T-cell (primary cell): ENCODE results near the gene PSMD8. TPM values are rescaled to one million over a fixed set of nuclear protein-coding genes. Genes with fewer than 3 reads are reported as not detected.

Experiments
- ATAC-seq, 4 experiments: fragments of 200-7000 bp in 3 of 4; fragments of 150-1000 bp in 1 of 4; cut with Tn5 transposase; replicated peaks in 1 of 4; 1 replicate in 3 of 4; 2 replicates in 1 of 4; pipeline ENCODE4 v1.10.0; 2021; ENCODE audit warnings: moderate library complexity in 3 of 4, mild to moderate bottlenecking in 2 of 4, moderate number of reproducible peaks in 1 of 4
- CTCF ChIA-PET, 2 donors: fragments of 300-600 bp; sonication (Branson Sonifier 250); formaldehyde crosslinking; loops; one replicate each; lab custom pipeline; 2022; ENCODE audit warnings: antibody characterized with exemption in 2 of 2; lab: Charles Lee
- POLR2A ChIA-PET, 2 donors: fragments of 300-600 bp; sonication (Branson Sonifier 250); formaldehyde crosslinking; loops; one replicate each; lab custom pipeline; 2022; ENCODE audit warnings: antibody characterized with exemption in 2 of 2; lab: Charles Lee
- DNase-seq, 35 experiments: peaks; one replicate each; pipeline versions ENCODE4 v3.0.0 to v3.0.0-alpha.2; 2013 to 2023
- H3K27ac ChIP-seq: one replicate; pipeline ENCODE4 v1.5.1; 2013; ENCODE audit warnings: low read length
- H3K27me3 ChIP-seq, 2 experiments: replicated peaks in 1 of 2; 1 replicate in 1 of 2; 2 replicates in 1 of 2; pipeline versions ENCODE4 v1.6.1 to v1.7.0; 2013; ENCODE audit warnings: low read length in 1 of 2, mixed read lengths in 1 of 2; ENCODE audit not compliant: control insufficient read depth in 2 of 2, insufficient read depth in 2 of 2; ENCODE audit errors: extremely low read depth in 1 of 2
- H3K36me3 ChIP-seq, 2 donors: 1 replicate in 1 of 2; 2 replicates in 1 of 2; pipeline versions ENCODE4 v1.6.1 to v1.7.0; 2013; ENCODE audit warnings: low read length in 1 of 2; ENCODE audit not compliant: control insufficient read depth in 2 of 2, insufficient read depth in 1 of 2; ENCODE audit errors: extremely low read depth in 1 of 2
- H3K4me1 ChIP-seq, 2 experiments: 1 replicate in 1 of 2; 2 replicates in 1 of 2; pipeline versions ENCODE4 v1.6.1 to v1.7.0; 2013; ENCODE audit warnings: low read length in 2 of 2, mixed read lengths in 1 of 2; ENCODE audit not compliant: insufficient read depth in 2 of 2, control insufficient read depth in 1 of 2; ENCODE audit errors: extremely low read depth in 1 of 2
- H3K4me3 ChIP-seq, 2 donors: 1 replicate in 1 of 2; 2 replicates in 1 of 2; pipeline versions ENCODE4 v1.5.1 to v1.7.0; 2013; ENCODE audit warnings: mild to moderate bottlenecking in 2 of 2, low read length in 1 of 2, moderate library complexity in 1 of 2; ENCODE audit not compliant: control insufficient read depth in 1 of 2; ENCODE audit errors: extremely low read depth in 1 of 2
- H3K9me3 ChIP-seq: 2 replicates; pipeline ENCODE4 v1.7.0; 2013
- H3K27ac Mint-ChIP-seq, 2 donors: one replicate each; pipeline ENCODE4 v1.8.0; 2020 to 2021; ENCODE audit warnings: mild to moderate bottlenecking in 2 of 2, mixed read lengths in 2 of 2
- H3K27me3 Mint-ChIP-seq, 2 donors: one replicate each; pipeline ENCODE4 v1.8.0; 2021 to 2022; ENCODE audit warnings: mixed read lengths in 2 of 2
- H3K36me3 Mint-ChIP-seq: one replicate; pipeline ENCODE4 v1.8.0; 2021; ENCODE audit warnings: mixed read lengths
- H3K4me1 Mint-ChIP-seq, 3 donors: one replicate each; pipeline ENCODE4 v1.8.0; 2020 to 2022; ENCODE audit warnings: mixed read lengths in 3 of 3, mild to moderate bottlenecking in 1 of 3
- H3K4me3 Mint-ChIP-seq, 3 donors: one replicate each; pipeline ENCODE4 v1.8.0; 2020 to 2022; ENCODE audit warnings: mild to moderate bottlenecking in 3 of 3, mixed read lengths in 3 of 3, moderate library complexity in 3 of 3
- H3K9me3 Mint-ChIP-seq, 3 donors: one replicate each; pipeline ENCODE4 v1.8.0; 2020 to 2022; ENCODE audit warnings: mixed read lengths in 3 of 3
- WGBS: methylation state at CpG from one replicate; pipeline ENCODE4 v1.1.5; 2013; ENCODE audit warnings: missing lambda C conversion rate; ENCODE audit not compliant: insufficient coverage; 5-methylcytosine and 5-hydroxymethylcytosine counted together
- total RNA-seq, 35 experiments: library from RNA in 6 of 35; stranded (reverse) in 6 of 35; fragments of 120-200 nt in 1 of 35; gene quantifications; one replicate each; pipeline versions ENCODE4 v1.2.1 to v1.2.4 and lab custom pipeline; 2013 to 2026

PSMD8 gene
- total RNA-seq, 5 donors from 2014 or later (not counting 1 experiment from before 2014, with no cell fraction given), result 76.4 to 95.2 (median 85.8) TPM

DNA sequence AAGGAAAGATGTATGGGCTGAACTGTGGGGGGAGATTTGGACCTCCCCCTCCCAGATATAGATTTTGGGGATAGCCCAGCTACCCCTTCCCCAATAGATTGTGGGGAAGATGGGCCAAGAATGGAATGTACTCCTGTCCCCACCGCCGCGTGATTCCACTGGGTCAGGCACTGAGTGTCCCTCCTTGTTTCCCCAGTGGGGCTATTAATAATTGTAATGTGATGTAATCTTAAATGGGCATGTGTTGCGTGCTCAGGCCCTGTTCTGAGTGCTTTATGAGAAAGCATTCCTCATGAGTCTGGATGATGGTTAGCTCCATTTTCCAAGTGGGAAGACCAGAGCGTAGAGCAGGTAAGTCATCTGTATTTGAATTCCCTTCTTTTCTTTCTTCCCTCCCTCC, 1.4 kb downstream of the PSMD8 start:
- peaks cover 0 to 9% of the 10 kb centered on the region in 2 experiments for H3K27me3 ChIP-seq
- ATAC-seq, result no peak

DNA sequence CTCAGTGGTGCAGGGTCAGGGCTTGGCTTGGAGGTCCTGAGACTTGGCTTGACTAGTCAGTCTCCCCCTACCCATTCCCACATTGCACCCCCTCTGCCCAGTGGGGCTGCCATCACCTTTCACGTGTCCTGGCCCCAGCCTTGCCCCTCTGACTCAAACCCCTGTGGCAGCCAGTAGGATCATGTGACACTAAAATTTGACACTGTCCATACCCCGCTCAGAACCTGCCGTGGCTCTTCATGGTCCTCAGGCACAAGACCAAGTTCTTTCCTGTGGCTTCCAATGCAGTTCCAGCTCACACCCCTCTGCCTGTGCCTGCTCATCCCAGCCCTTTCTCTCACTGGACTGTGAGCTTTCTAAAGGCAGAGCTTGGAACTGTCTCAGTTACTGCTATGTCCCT, 2.2 kb downstream of the PSMD8 start:
- Histone ChIP-seq H3K9me3 (no peaks in the 10 kb centered on the region), H3K4me1 (peaks cover 15 to 37% of the 10 kb centered on the region in 2 experiments), H3K36me3 (peaks cover 12 to 37% of the 10 kb centered on the region in 2 donors), H3K27me3 (peaks cover 0 to 6% of the 10 kb centered on the region in 2 experiments), H3K4me3 (no peak overlapping the region), H3K27ac (no peak overlapping the region)
- H3K9me3 Mint-ChIP-seq, result no peaks in the 10 kb centered on the region
- H3K36me3 Mint-ChIP-seq, result peaks cover 40% of the 10 kb centered on the region
- ATAC-seq (no peak), DNase-seq (no peak)
- peak overlapping the region; percentile 73 to 100 (median 98) for H3K4me3 Mint-ChIP-seq
- H3K27ac Mint-ChIP-seq, result peak overlapping the region; percentile 24 to 61
- peaks cover 0 to 4% of the 10 kb centered on the region in 2 donors for H3K27me3 Mint-ChIP-seq
- CTCF ChIA-PET, result interaction anchor here in 1 of 2 donors (0.7 to 4.9 kb wide), 3 partner anchors 11 to 242 kb away, joined by 3 to 54 read pairs (median 3); partner anchors contain the start of genes EIF3K, FAM98C and GGN
- 87% methylated on average over 3 of the region's 3 CpGs for WGBS
- H3K4me1 Mint-ChIP-seq, result peaks cover 30 to 35% (median 32%) of the 10 kb centered on the region in 3 donors
- POLR2A ChIA-PET, result interaction anchor here in 1 of 2 donors (0.6 to 1.6 kb wide), 2 partner anchors 11 to 603 kb away, joined by 4 to 7 read pairs; partner anchors contain the start of gene GGN

More for the DNA sequence above, 1.4 kb downstream of the PSMD8 start:
- H3K9me3 Mint-ChIP-seq, result no peaks in the 10 kb centered on the region
- POLR2A ChIA-PET, result interaction anchor here in 1 of 2 donors (0.6 to 1.6 kb wide), 2 partner anchors 12 to 602 kb away, joined by 4 to 7 read pairs; partner anchors contain the start of gene GGN
- Histone ChIP-seq H3K9me3 (no peaks in the 10 kb centered on the region), H3K36me3 (peaks cover 11 to 29% of the 10 kb centered on the region in 2 donors), H3K4me3 (peak overlapping the region; percentile 74 to 92), H3K4me1 (peaks cover 15 to 37% of the 10 kb centered on the region in 2 experiments), H3K27ac (no peak overlapping the region)
- peak overlapping the region; percentile 98 to 100 (median 99) for H3K4me3 Mint-ChIP-seq
- peaks cover 30 to 35% (median 32%) of the 10 kb centered on the region in 3 donors for H3K4me1 Mint-ChIP-seq
- peak overlapping the region in 1 of 2 donors; percentile 97 for H3K27ac Mint-ChIP-seq
- H3K36me3 Mint-ChIP-seq, result peaks cover 33% of the 10 kb centered on the region
- WGBS, result no CpG with 5 or more reads among the region's 5 CpGs
- CTCF ChIA-PET, result interaction anchor here in 1 of 2 donors (0.7 to 4.9 kb wide), 3 partner anchors 12 to 243 kb away, joined by 3 to 54 read pairs (median 3); partner anchors contain the start of genes EIF3K, FAM98C and GGN
- peaks cover 0 to 6% of the 10 kb centered on the region in 2 donors for H3K27me3 Mint-ChIP-seq
- DNase-seq, result no peak

DNA sequence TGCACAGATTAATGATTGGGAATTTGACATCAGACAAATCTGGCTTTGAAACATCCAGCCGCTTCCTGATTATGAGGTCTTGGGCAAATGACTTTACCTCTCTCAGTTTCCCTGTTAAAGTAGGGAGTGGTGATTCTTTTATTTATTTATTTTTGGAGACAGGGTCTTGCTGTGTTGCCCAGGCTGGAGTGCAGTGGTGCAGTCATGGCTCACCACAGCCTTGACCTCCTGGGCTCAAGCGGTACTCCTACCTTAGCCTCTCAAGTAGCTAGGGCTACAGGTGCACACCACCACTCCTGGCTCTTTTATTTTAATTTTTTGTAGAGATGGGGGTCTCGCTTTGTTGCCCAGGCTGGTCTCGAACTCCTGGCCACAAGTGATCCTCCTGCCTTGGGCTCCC, 2.7 kb downstream of the PSMD8 start:
- POLR2A ChIA-PET, result no interaction called here
- CTCF ChIA-PET, result interaction anchor here in 1 of 2 donors (4.9 kb wide), 1 partner anchor 26 kb away, joined by 54 read pairs; the partner anchor contains the start of gene FAM98C
- H3K27ac Mint-ChIP-seq, result no peak overlapping the region
- H3K9me3 ChIP-seq, result no peaks in the 10 kb centered on the region
- peaks cover 15 to 37% of the 10 kb centered on the region in 2 experiments for H3K4me1 ChIP-seq
- peak overlapping the region in 2 of 3 donors; percentile 73 to 100 for H3K4me3 Mint-ChIP-seq
- DNase-seq (no peak), ATAC-seq (no peak)
- no peaks in the 10 kb centered on the region for H3K9me3 Mint-ChIP-seq
- H3K27me3 Mint-ChIP-seq, result peaks cover 0 to 4% of the 10 kb centered on the region in 2 donors
- H3K4me3 ChIP-seq, result no peak overlapping the region
- H3K27me3 ChIP-seq, result peaks cover 0 to 8% of the 10 kb centered on the region in 2 experiments
- no peak overlapping the region for H3K27ac ChIP-seq
- peaks cover 45% of the 10 kb centered on the region for H3K36me3 Mint-ChIP-seq
- H3K4me1 Mint-ChIP-seq, result peaks cover 30 to 35% (median 32%) of the 10 kb centered on the region in 3 donors
- peaks cover 17 to 42% of the 10 kb centered on the region in 2 donors for H3K36me3 ChIP-seq
- no CpG with 5 or more reads among the region's 4 CpGs for WGBS

DNA sequence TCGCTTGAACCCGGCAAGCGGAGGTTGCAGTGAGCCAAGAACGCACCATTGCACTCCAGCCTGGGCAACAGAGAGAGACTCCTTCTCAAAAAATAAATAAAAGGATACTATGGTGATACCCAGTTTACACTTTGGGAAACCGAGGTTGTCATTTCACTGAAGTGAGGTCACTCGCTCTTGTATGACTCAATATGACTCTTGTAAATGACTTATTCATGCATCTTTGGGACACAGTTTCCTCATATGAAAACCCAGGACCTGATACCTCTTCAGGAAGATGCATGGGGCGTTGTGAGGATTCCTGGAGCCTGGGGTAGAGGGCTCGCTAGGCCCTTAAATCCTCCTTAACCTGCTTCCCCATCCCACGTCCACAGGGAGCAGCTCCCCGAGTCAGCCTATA, 4.5 kb downstream of the PSMD8 start:
- Mint-ChIP-seq H3K4me1 (peaks cover 30 to 35% (median 32%) of the 10 kb centered on the region in 3 donors), H3K9me3 (no peaks in the 10 kb centered on the region), H3K36me3 (peaks cover 62% of the 10 kb centered on the region), H3K27ac (no peak overlapping the region), H3K27me3 (peaks cover 0 to 4% of the 10 kb centered on the region in 2 donors), H3K4me3 (no peak overlapping the region)
- Histone ChIP-seq H3K4me3 (no peak overlapping the region), H3K27ac (no peak overlapping the region), H3K36me3 (peaks cover 19 to 59% of the 10 kb centered on the region in 2 donors), H3K9me3 (no peaks in the 10 kb centered on the region), H3K4me1 (peaks cover 15 to 34% of the 10 kb centered on the region in 2 experiments), H3K27me3 (peaks cover 0 to 13% of the 10 kb centered on the region in 2 experiments)
- CTCF ChIA-PET, result no interaction called here
- 90% methylated on average over 4 of the region's 10 CpGs for WGBS
- POLR2A ChIA-PET, result interaction anchor here in 1 of 2 donors (0.6 kb wide), 1 partner anchor 35 kb away, joined by 5 read pairs; no protein-coding TSS in a partner anchor
- ATAC-seq (no peak), DNase-seq (no peak)

DNA sequence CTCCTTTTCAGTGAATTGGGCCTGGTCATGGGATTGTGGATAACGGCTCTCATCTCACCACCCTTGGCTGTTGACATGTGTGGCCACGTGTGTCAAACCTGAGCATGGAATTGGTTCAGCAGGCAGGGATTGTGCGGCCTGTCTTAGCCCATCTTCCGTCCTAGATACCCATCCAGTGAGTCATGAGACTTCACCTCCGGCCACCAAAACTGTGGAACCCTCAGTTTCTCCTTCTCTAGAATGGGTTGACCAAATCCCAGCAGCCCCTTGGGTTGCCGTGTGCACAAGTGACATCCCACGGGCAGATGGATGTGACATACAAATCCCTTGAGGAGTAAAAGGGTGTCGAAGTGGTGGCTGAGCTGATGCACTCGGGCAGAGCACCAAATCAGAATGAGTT, 6.8 kb downstream of the PSMD8 start:
- H3K9me3 ChIP-seq, result no peaks in the 10 kb centered on the region
- DNase-seq (no peak), ATAC-seq (no peak)
- Mint-ChIP-seq H3K4me3 (no peak overlapping the region), H3K9me3 (no peaks in the 10 kb centered on the region), H3K4me1 (peaks cover 11 to 22% (median 17%) of the 10 kb centered on the region in 3 donors), H3K27ac (no peak overlapping the region), H3K36me3 (peaks cover 58% of the 10 kb centered on the region), H3K27me3 (peaks cover 0 to 4% of the 10 kb centered on the region in 2 donors)
- POLR2A ChIA-PET, result no interaction called here
- no peak overlapping the region for H3K27ac ChIP-seq
- CTCF ChIA-PET, result no interaction called here
- no peak overlapping the region for H3K4me3 ChIP-seq
- peaks cover 19 to 62% of the 10 kb centered on the region in 2 donors for H3K36me3 ChIP-seq
- H3K27me3 ChIP-seq, result peaks cover 0 to 34% of the 10 kb centered on the region in 2 experiments
- 100% methylated on average over 6 of the region's 9 CpGs for WGBS
- peaks cover 2 to 25% of the 10 kb centered on the region in 2 experiments for H3K4me1 ChIP-seq

DNA sequence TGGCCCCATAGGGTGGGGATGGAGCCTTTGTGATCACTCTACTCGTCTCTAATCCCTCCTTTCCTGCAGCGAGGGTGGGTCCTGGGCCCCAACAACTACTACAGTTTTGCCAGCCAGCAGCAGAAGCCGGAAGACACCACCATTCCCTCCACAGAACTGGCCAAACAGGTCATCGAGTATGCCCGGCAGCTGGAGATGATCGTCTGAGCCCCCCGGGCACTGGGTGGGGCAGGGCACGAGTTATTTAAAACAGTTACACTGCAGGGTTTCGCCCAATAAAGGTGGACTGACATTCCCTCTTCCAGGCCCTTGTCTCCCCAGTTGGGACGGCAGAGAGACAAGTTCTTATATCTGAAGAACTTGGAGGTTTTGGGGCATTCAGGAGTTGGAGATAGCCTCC, 8.8 kb downstream of the PSMD8 start:
- 88% methylated on average over 6 of the region's 10 CpGs for WGBS
- Histone ChIP-seq H3K27me3 (peaks cover 0 to 54% of the 10 kb centered on the region in 2 experiments), H3K9me3 (no peaks in the 10 kb centered on the region), H3K4me3 (no peak overlapping the region), H3K4me1 (peaks cover under 1 to 33% of the 10 kb centered on the region in 2 experiments), H3K27ac (no peak overlapping the region), H3K36me3 (peaks cover 16 to 55% of the 10 kb centered on the region in 2 donors)
- Mint-ChIP-seq H3K27me3 (peaks cover 7 to 12% of the 10 kb centered on the region in 2 donors), H3K4me3 (no peak overlapping the region), H3K36me3 (peaks cover 56% of the 10 kb centered on the region), H3K4me1 (peaks cover 11 to 25% (median 19%) of the 10 kb centered on the region in 3 donors), H3K9me3 (no peaks in the 10 kb centered on the region), H3K27ac (no peak overlapping the region)
- ATAC-seq (no peak), DNase-seq (no peak)
- ChIA-PET CTCF (no interaction called here), POLR2A (no interaction called here)
